Ascending aorta (tissue), 2 donors: ENCODE results near the gene FHIT. TPM values are rescaled to one million over a fixed set of nuclear protein-coding genes. Genes with fewer than 3 reads are reported as not detected.

Experiments
- DNase-seq, 2 donors: peaks; one replicate each; pipeline ENCODE4 v3.0.0-alpha.2; 2019; ENCODE audit warnings: low spot score in 2 of 2
- H3K27ac ChIP-seq, 2 donors: fragments of 200-600 bp; sonication (generic); one replicate each; pipeline ENCODE4 v1.5.1; 2016 to 2017; ENCODE audit warnings: mild to moderate bottlenecking in 1 of 2
- H3K27me3 ChIP-seq: fragments of 200-600 bp; sonication (generic); one replicate; pipeline ENCODE4 v1.5.1; 2017
- H3K36me3 ChIP-seq, 2 donors: fragments of 200-600 bp; sonication (generic); one replicate each; pipeline ENCODE4 v1.5.1; 2016
- H3K4me1 ChIP-seq, 2 donors: fragments of 200-600 bp; sonication (generic); one replicate each; pipeline ENCODE4 v1.5.1; 2016 to 2017; ENCODE audit warnings: mild to moderate bottlenecking in 1 of 2
- H3K4me3 ChIP-seq, 2 donors: fragments of 200-600 bp; sonication (generic); one replicate each; pipeline ENCODE4 v1.5.1; 2016 to 2017; ENCODE audit warnings: mild to moderate bottlenecking in 1 of 2
- H3K9me3 ChIP-seq, 2 donors: fragments of 200-600 bp; sonication (generic); one replicate each; pipeline ENCODE4 v1.5.1; 2016
- CTCF ChIP-seq, 3 experiments: fragments of 200-600 bp in 2 of 3; fragments of 450-650 bp in 1 of 3; sonication (generic) in 2 of 3; IDR thresholded peaks; one replicate each; pipeline ENCODE4 v1.5.1; 2016 to 2019; ENCODE audit warnings: antibody characterized with exemption in 3 of 3, mild to moderate bottlenecking in 1 of 3, moderate library complexity in 1 of 3
- intact Hi-C: fragments of 100-400 bp; cut with DNase I; formaldehyde crosslinking; loops from one replicate; pipeline ENCODE4 v1.15.1; 2023
- total RNA-seq: library from RNA; depleted of rRNA; stranded (reverse); fragments of >200 nt; gene quantifications from one replicate; pipeline ENCODE4 v1.1.0, GENCODE V29; 2016

The FHIT gene
- total RNA-seq, 1 donor from 2014 or later: 0.21 TPM

- no peak for DNase-seq
- Histone ChIP-seq H3K4me1 (no peaks in the 10 kb centered on the region), H3K4me3 (no peak overlapping the region), H3K27me3 (no peaks in the 10 kb centered on the region), H3K9me3 (peaks cover 12 to 33% of the 10 kb centered on the region in 2 donors), H3K36me3 (no peaks in the 10 kb centered on the region), H3K27ac (no peak overlapping the region)
- intact Hi-C loops: no loop called here
- no peak for TF ChIP-seq CTCF (IDR thresholded peaks at IDR 0.05)
Measured at GRCh38 chr3:60659098-60659497, 592.2 kb downstream of the FHIT start.

GRCh38 chr3:60657972-60658371, 593.3 kb downstream of the FHIT start:
- DNase-seq: no peak

GRCh38 chr3:60652829-60653228, 598.4 kb downstream of the FHIT start:
- no peak overlapping the region for H3K27ac ChIP-seq
- H3K27me3 ChIP-seq: no peaks in the 10 kb centered on the region
- no peak for DNase-seq
- H3K36me3 ChIP-seq: no peaks in the 10 kb centered on the region
- no peaks in the 10 kb centered on the region for H3K4me1 ChIP-seq
- no peak overlapping the region for H3K4me3 ChIP-seq
- peaks cover 0 to 6% of the 10 kb centered on the region in 2 donors for H3K9me3 ChIP-seq
- TF ChIP-seq CTCF (IDR thresholded peaks at IDR 0.05): no peak
- intact Hi-C loops: no loop called here

More at GRCh38 chr3:60657972-60658371, 593.3 kb downstream of the FHIT start:
- TF ChIP-seq CTCF (IDR thresholded peaks at IDR 0.05): no peak
- Histone ChIP-seq H3K4me3 (no peak overlapping the region), H3K9me3 (peaks cover 4 to 23% of the 10 kb centered on the region in 2 donors), H3K27ac (no peak overlapping the region), H3K27me3 (no peaks in the 10 kb centered on the region), H3K4me1 (no peaks in the 10 kb centered on the region), H3K36me3 (no peaks in the 10 kb centered on the region)
- intact Hi-C loops: no loop called here

- no peak for TF ChIP-seq CTCF (IDR thresholded peaks at IDR 0.05)
- no peaks in the 10 kb centered on the region for H3K4me1 ChIP-seq
- DNase-seq: no peak
- no peak overlapping the region for H3K4me3 ChIP-seq
- H3K27me3 ChIP-seq: no peaks in the 10 kb centered on the region
- H3K27ac ChIP-seq: no peak overlapping the region
- H3K9me3 ChIP-seq: no peaks in the 10 kb centered on the region
- no peaks in the 10 kb centered on the region for H3K36me3 ChIP-seq
- intact Hi-C loops: no loop called here
Measured at GRCh38 chr3:60651799-60652198, 599.5 kb downstream of the FHIT start.

- no peak for TF ChIP-seq CTCF (IDR thresholded peaks at IDR 0.05)
- Histone ChIP-seq H3K36me3 (no peaks in the 10 kb centered on the region), H3K4me3 (no peak overlapping the region), H3K27ac (no peak overlapping the region), H3K4me1 (peaks cover 0 to 6% of the 10 kb centered on the region in 2 donors), H3K27me3 (no peaks in the 10 kb centered on the region), H3K9me3 (no peaks in the 10 kb centered on the region)
- DNase-seq: no peak
- intact Hi-C loops: no loop called here
Measured at GRCh38 chr3:60650171-60650570, 601.1 kb downstream of the FHIT start.

- Histone ChIP-seq H3K36me3 (no peaks in the 10 kb centered on the region), H3K4me1 (peaks cover 0 to 12% of the 10 kb centered on the region in 2 donors), H3K4me3 (no peak overlapping the region), H3K9me3 (no peaks in the 10 kb centered on the region), H3K27ac (peak overlapping the region; percentile 33 to 54), H3K27me3 (no peaks in the 10 kb centered on the region)
- TF ChIP-seq CTCF (IDR thresholded peaks at IDR 0.05): no peak
- DNase-seq: no peak
- intact Hi-C loops: loop anchor here (5.0 kb wide), 1 partner anchor 64 kb away; no protein-coding TSS in a partner anchor
Measured at GRCh38 chr3:60645801-60646200, 605.5 kb downstream of the FHIT start.
